ENCODE data around the gene JAZF1. TPM values are rescaled to one million over a fixed set of nuclear protein-coding genes. Genes with fewer than 3 reads are reported as not detected.

Gene JAZF1
- total RNA-seq, 1 donor from 2014 or later: 2.5 TPM

GRCh38 chr7:27843584-27844305 lies 336.9 kb downstream of the JAZF1 start:
- intact Hi-C loops (cut with micrococcal nuclease): no loop called here

GRCh38 chr7:27842851-27843250 lies 337.7 kb downstream of the JAZF1 start:
- intact Hi-C loops (cut with micrococcal nuclease): no loop called here

DNA sequence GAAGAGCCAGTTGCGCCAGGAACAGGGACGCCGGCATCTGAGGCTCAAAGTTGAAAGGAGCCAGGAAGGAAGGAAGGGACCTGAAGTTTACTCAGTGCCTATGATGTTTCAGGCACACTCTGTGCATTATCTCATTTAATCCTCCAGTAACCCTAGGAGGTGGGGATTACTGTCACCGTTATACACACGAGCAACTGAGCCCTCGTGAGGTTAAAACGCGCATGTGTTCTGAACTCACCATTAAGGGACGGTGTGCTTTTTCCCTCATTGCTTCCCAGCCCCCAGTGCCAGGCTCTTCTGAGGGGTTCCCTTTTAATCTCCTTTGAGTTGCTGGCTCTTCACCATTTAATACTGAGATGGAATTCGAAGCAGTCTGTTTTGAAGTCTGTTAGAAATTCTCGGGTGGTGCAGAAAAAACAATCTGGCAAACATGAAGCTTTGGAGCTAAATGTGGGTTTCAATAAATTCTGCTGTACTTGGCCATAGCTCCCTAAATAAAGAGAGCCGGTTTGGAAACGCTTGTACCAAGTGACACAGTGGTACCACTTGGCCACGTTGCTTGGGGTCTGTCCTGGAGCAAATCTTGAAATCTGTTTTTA lies 338.4 kb downstream of the JAZF1 start:
- intact Hi-C loops (cut with micrococcal nuclease): no loop called here

DNA sequence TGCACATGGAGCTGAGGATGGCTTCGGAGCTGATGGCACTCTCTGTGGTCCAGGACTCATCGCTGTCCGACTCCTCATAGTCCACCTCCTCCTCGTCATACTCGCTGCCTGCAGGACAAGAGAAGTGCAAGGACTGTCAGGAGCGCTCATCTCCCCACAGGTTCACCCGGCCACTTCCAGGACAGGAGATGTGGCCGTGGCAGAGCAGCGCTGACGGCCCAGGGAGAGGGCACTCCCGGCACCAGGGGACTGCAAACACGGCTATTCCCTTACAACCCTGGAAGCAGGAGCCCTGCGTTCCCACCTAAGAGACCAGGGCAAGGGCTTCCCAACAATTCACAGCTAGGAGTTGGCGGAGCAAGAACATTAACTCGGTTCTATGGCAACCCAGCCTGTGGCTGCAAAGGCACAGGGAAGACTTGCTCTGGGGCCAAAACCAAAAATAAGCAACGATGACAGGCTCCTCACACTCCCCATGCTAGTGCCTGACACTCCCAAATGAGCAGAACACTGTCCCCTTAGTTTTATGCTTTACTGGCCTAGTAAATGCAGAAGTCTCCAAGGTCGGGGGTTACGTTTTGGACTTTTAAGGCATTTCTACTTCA lies 339.7 kb downstream of the JAZF1 start:
- intact Hi-C loops (cut with micrococcal nuclease): no loop called here

GRCh38 chr7:27840313-27840712 lies 340.3 kb downstream of the JAZF1 start:
- intact Hi-C loops (cut with micrococcal nuclease): no loop called here

DNA sequence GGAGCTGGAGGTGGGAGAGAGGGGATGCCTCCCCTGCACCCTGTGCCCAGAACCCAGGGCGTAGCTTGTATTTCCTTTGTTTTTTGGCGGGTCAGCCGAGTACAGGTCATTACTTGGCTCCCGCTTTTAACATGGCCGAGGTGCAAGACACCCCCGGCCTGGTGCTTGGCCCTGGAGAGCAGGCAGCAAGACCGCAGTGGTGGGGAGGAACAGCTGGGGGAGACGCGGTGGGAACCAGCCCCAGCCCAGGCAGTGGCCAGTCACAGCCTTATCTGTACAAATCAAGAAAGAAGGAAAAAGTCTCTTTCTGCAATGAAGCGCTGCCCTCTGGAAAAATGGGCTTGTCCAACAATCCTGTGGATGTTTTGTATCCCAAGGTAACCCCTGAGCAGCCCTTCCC lies 341.5 kb downstream of the JAZF1 start:
- intact Hi-C loops (cut with micrococcal nuclease): no loop called here

GRCh38 chr7:27836536-27836935 lies 344.1 kb downstream of the JAZF1 start:
- intact Hi-C loops (cut with micrococcal nuclease): no loop called here

DNA sequence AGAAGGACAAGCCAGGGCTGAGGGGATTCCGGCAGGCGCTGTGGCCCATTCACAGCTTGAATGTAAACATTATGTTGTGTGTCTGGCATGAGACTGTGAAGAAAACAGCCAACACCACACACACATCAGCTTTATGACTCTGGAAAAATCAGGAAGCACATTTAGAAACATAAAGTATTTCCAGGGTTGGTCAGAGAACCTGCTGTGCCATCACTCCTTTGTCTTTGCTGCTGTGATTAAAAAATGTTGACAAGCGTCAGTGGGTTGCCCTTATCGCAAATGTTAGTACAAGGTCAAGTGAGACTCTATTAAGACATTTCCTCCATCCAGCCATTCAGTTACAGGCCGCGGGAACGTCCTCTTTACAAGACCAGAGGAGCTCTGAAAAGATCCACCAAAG lies 345.2 kb downstream of the JAZF1 start:
- intact Hi-C loops (cut with micrococcal nuclease): no loop called here

DNA sequence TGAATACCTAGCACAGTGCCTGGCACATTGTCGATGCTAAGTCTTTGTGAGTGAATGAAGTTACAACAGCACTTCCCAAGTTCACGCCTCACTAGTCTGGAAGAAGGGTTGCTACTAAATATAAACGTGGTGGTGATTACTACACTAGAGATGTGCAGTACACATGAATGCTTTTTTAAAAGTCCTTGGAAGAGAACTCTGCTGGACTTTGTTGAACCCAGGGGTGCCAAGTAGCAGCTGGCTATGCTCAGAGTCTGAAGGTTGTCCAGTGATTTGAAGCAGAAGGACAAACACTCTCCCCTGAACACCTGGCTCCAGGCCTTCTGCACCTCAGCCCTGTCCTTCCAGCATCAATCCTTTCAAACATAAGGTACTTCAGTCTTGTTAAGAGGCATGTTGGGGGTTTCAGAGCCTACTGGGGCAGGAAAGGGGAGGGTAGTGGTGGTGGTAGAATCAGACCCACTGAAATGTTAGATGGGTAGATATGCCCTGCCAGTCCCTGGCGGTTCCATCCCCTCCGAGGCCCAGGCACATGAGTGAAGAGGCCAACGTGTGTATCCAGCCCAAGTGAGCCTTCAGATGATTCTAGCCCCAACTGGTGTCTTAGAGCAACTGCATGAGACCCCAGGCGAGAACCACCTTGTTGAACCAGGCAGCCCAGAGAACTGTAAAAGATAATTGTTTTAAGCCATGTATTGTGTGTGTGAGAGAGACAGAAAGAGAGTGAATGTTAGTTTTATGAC lies 346.2 kb downstream of the JAZF1 start:
- intact Hi-C loops (cut with micrococcal nuclease): no loop called here

DNA sequence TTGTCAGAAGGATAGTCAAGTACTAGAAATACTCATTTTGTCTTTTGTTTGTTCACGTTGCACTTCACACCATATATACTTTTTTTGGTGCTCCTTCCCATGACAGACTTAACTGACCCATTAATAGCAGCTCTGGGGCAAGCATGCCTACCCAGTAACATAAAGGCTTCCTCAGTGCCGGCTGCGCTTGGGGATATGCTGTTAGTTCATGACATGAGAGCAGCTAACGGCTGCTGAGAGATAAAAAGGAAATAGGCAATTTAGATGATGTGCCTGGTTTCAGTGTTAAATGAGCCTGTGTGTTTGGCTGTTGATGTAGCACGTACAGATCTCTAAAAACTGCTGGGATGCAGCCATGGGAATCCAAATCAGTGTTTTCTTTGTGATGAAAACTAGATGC lies 354.2 kb downstream of the JAZF1 start:
- intact Hi-C loops (cut with micrococcal nuclease): no loop called here

GRCh38 chr7:27825891-27826290 lies 354.7 kb downstream of the JAZF1 start:
- intact Hi-C loops (cut with micrococcal nuclease): no loop called here

DNA sequence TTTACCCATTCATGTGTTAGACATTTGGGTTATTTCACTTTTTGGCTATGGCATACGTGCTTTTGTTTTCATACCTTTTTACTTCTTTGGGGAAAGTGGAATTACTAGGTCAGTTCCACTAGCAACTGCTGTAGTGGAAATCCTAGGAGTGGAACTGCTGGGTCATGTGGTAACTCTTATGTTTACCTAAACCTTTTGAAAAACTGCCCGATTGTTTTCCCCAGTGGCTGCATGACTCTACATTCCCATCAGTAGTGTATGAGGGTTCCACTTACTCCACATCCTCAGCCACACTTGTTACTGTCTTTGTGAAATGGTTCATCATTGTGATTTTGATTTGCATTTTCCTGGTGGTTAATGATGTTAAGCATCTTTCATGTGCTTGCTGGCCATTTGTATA lies 358.4 kb downstream of the JAZF1 start:
- intact Hi-C loops (cut with micrococcal nuclease): no loop called here

GRCh38 chr7:27812706-27813105 lies 367.9 kb downstream of the JAZF1 start:
- intact Hi-C loops (cut with micrococcal nuclease): no loop called here

DNA sequence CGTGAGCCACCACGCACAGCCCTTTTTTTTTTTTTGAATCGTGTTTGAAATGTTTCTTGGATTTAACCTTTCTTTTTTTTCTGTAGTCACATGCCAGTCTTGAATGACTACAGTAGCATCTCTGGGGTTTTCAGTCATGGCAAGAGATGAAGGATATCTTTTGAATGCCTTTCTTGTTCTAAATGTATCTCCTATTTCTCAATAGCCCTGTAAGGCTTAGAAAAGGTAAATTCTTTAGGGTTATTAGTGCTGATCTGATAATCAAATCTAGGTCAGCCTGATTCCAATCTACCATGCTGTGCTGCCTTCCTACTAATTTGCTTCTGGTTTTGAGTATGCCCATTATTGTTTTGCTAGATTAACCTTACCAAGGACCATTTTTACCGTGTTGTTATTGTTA lies 370.4 kb downstream of the JAZF1 start:
- intact Hi-C loops (cut with micrococcal nuclease): no loop called here

DNA sequence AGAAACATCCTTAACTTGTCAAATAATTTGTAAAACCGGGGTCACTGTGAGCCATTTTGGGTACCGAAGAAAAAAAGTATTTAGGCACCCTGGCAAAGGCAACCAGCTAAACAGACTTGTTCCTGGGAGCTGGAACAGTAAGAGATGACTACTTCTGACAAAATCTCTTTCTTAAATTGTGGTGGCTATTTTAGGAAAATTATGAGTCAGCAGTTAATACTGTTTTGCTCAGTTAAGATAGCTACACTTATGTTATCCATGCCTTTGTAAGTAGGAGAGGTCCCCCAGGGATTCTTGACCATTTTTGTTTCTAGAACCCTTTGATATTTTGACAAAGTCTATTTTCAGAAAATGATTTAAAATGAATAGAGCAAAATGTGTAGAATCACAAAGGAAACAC lies 372.0 kb downstream of the JAZF1 start:
- intact Hi-C loops (cut with micrococcal nuclease): no loop called here

GRCh38 chr7:27804139-27804538 lies 376.5 kb downstream of the JAZF1 start:
- intact Hi-C loops (cut with micrococcal nuclease): no loop called here

- intact Hi-C loops (cut with micrococcal nuclease): no loop called here
These were observed 377.6 kb downstream of the JAZF1 start for GRCh38 chr7:27802999-27803398.

GRCh38 chr7:27799212-27799611 lies 381.4 kb downstream of the JAZF1 start:
- intact Hi-C loops (cut with micrococcal nuclease): no loop called here

GRCh38 chr7:27795977-27796376 lies 384.6 kb downstream of the JAZF1 start:
- intact Hi-C loops (cut with micrococcal nuclease): no loop called here

DNA sequence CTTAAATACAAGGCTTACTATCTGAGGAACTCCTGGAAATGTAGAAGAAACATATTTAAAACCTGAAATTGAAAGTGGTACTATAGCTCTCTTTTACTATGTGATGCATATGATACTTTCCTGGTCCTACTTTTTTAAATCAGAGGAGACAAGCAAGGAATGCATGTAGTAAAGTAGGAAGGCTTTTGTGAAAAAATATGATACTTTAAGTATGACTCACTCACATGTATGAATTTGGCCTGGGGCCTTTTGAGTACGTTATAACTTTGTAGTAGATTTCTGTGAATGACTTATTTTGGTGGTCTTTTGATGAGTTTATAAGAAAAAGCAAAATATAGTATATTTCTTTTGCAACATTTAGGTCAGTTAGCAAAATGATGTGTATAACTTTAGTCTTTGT lies 386.8 kb downstream of the JAZF1 start:
- intact Hi-C loops (cut with micrococcal nuclease): no loop called here

DNA sequence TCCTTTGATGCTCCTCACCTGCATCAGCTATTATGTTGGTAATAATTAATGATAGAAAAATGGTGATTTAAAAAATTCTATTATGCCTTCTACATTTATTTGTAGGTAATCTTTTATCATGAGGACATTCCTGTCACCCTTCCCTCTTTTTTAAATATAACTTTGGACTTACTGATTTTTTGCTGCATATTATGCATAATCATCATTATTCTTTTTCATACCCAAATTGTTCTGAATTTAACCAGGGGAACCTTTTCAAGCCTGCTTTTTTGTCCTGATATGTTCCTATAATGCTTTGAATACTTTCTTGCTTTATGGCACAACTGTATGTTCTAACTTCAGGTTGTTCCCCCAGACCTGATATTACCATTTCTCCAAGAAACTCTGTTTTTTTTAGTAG lies 392.2 kb downstream of the JAZF1 start:
- intact Hi-C loops (cut with micrococcal nuclease): no loop called here

DNA sequence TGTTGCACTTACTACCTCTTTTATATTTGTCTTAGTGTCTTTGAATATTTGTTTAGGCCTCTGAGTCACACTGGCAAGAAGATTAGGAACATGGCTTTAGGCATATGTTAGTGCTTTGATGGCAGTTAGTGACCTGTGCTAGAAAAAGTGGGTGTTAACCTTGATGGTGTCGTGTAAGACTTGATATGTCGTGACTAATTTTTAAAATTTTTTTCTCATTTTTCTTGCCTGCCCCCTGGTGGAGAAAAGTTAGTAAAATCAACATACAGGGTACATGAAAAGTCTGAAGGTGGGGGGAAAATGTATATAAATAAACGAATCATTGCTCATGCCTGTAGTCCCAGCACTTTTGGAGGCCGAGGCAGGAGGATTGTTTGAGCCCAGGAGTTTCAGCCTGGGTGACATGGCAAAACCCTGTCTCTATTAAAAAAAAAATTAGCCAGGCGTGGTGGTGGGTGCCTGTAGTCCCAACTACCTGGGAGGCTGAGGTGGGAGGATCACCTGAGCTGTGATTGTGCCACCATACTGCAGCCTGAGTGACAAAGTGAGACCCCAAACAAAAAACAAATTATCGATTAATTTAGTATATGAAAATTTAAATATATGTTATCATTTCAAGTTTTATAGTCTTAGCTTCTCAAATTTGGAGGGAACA lies 396.1 kb downstream of the JAZF1 start:
- intact Hi-C loops (cut with micrococcal nuclease): loop anchor here (1.0 to 5.0 kb wide), 2 partner anchors 236 to 587 kb away; no protein-coding TSS in a partner anchor
